Measurements from ENCODE around the gene C16orf90.
"Not testable (repeated sequence)": the region's sequence is repeated elsewhere in the genome, so short reads cannot be mapped to it uniquely, and the experiment has no call there.

C16orf90 gene

DNA sequence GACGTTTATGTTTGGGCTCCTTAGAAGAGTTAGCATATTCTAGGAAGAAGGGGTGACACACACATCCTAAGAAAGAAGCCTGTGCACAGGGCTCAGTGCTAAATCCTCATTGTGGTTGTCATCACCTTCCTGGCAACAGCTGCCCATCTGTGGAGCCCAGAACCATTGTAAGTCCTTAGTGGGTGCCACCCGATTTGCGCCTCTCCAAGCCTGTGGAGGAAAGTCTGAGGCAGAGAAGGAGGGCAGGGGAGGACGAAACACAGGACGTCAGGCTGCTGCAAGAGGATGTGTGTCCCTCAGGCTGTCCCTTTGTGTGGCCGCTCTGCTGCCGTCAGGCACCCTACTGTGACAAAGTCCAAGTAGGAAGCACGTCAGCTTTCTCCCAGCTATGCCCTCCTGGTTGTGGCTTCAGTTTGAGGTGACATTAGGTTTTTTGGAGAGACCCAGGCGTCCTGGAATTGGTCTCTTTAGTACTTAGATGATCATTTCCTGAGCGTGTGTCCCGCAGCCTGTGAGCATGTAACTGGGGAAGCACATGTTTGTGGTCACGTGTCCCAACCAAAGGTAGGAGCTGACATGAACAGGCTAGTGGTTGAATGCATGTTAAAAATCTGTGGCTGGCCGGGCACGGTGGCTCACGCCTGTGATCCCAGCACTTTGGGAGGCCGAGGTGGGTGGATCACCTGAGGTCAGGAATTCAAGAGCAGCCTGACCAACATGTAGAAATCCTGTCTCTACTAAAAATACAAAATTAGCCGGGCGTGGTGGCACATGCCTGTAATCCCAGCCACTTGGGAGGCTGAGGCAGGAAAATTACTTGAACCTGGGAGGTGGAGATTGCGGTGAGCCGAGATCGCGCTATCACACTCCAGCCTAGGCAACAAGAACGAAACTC lies 16.2 kb upstream of the C16orf90 start:
- DNase-seq = no peak

DNA sequence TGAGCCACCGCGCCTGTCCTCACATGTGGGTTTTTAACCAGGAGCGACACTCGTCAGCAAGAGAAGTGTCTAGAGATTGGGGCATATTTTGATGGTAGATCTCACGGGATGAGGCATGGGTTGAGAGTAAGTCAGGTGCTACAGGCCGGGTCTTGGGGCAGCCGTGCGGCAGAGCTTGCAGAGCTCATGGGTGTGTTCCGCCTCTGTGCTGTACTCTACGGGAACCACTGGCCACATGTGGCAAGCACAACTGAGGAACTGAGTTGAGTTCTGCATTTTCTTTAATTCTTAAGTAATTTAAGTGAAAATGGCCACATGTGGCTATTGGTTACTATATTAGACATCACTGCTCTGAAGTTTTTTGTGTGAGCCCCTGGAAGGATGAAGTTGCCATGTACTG lies 15.1 kb upstream of the C16orf90 start:
- DNase-seq = no peak

- peak; percentile 69 for DNase-seq
Measured at GRCh38 chr16:3509470-3509928, 14.2 kb upstream of the C16orf90 start.

GRCh38 chr16:3508736-3509135 lies 13.4 kb upstream of the C16orf90 start:
- no peak for DNase-seq

DNA sequence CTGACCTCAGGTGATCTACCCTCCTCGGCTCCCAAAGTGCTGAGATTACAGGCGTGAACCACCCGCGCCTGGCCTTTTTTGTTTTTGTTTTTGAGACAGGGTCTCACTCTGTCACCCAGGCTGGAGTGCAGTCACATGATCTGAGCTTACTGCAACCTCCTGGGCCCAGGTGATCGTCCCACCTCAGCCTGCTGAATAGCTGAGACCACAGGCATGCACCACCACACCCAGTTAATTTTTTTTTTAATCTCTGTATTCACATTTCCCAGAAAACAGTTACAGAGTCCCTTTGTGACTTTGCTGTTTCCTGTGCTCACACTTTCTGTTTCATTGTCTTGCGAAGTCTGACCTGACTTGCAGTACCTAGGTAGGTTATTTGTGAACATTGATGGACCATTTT lies 8.2 kb upstream of the C16orf90 start:
- peak; percentile 40 for DNase-seq

DNA sequence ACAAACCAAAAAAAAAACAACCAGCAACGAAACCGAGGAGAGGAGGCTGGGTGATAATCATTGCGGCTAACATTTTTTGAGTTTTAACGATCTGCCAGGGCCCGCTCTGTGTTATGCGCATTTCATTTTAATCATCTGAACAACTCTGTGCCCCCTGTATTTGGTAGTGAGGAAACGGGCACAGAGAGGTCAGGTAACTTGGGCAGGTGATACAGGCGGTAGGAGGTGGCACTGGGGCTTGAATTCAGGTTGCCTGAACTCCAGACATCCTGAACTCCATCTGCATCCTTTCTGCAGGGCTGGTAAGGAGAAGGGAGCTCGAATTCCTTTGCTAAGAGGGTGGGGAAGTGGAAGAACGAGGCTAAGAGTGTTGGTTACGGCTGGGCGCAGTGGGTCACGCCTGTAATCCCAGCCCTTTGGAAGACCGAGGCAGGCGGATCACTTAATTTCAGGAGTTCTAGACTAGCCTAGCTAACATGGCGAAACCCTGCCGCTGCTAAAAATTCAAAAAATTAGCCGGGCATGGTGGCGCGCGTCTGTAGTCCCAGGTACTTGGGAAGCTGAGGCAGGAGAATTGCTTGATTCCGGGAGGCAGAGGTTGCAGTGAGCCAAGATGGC lies 6.6 kb upstream of the C16orf90 start:
- no peak for DNase-seq

DNA sequence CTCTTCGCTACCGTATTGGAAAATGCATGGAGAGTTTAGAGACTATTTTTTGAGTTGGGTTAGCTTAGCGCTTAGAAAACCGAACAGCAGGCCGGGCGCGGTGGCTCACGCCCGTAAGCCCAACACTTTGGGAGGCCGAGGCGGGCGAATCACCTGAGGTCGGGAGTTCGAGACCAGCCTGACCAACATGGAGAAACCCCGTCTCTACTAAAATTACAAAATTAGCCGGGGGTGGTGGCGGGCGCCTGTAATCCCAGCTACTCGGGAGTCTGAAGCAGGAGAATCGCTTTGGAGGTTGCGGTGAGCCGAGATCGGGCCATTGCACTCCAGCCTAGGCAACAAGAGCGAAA lies 6.1 kb upstream of the C16orf90 start:
- not testable (repeated sequence) for DNase-seq

GRCh38 chr16:3498988-3499387 lies 3.7 kb upstream of the C16orf90 start:
- DNase-seq = no peak

DNA sequence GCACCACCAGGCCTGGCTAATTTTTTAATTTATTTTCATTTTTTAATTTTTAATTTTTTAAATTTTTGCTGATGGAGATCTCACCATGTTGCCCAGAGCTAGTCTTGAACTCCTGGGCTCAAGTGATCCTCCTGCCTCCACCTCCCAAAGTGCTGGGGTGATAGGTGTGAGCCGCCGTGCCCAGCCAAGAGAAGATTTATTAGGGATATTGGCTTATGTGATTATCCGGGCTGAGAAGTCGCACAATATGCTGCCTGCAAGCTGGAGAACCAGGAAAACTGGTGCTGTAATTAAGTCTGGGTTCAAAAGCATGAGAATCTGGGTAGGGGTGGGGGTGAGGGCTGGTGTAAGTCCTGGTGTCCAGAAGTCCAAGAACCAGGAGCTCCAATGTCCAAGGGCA lies 2.5 kb upstream of the C16orf90 start:
- no peak for DNase-seq

GRCh38 chr16:3496386-3496785 lies 1.1 kb upstream of the C16orf90 start:
- DNase-seq = no peak

DNA sequence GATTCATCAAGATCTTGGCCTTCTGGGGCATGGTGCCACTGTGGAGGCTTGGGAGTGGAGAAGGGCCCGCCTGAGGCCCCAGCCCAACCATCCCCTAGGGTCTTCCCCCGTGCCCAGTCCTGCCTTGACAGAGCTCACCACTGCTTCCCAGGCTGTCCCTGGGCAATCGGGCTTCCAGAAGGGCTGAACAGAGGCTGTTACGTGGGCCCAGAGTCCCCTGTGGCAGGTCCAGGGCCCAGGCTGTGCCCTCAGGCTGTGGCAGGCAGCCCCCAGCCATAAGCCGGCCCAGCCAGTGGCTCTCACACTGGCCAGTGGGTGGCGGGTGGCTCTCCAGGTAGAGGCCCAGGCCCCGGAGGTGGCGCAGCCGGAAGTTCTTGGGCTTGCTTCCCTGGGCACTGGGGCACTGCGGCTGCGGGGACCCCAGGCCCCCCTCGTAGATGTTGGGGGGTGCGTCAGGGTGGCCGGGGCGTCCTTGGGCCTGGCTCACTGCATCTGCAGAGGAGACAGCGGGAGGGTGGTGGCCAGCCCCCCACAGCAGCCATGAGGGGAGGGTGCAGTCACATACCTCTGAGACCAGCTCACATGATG lies 809 bp downstream of the C16orf90 start:
- no peak for DNase-seq

DNA sequence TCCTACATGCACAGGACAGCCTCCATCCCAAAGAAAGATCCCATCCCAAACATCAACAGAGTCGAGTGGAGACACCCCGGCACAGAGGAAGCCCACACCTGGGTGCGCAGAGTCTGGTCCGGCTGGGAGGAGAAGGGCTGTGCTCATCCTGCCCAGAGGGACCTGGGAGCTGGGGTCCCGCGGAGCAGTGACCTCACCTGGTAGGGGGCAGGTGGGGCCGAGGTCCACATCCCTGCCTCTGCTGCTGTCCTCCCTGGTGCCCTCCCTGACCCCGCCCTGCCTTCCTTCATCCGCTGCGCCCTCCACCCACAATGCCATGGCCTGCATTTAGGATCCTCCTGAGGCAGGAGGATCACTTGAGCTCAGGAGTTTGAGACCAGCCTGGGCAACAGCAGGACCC lies 2.9 kb downstream of the C16orf90 start:
- DNase-seq = no peak

DNA sequence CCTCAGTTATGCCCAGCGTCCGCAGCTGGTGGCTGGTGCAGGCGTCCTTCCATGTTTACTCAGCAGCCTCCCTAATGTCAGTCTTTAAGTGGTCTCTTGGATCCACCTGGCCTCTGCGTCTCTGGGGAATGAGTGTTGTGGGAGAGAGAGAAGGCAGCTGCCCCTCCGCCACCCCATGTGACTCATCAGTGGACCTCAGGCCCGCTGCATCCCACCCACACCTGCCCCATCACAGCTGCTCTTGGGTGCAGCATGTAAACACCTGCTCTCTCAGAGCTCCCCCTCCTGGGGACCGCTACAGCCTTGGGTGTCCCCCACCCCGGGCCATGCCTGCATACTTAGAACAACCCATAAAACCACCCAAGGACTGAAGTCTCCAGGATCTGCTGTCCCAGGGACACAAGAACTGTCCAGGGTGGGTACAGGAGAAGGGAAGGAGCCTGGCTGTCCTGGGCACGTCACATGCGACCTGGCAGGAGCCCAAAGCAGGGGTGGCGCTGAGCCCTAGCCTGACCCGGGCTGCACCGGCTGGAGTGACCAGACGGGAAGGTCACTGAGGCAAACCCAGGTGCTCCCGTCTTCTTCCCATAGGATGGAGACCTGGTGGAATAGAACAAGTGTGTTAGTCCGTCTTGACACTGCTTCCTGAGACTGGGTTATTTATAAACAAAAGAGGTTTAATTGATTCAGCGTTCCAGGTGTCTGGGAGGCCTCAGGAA lies 4.2 kb downstream of the C16orf90 start:
- no peak for DNase-seq

- DNase-seq = no peak
Measured at GRCh38 chr16:3488801-3489200, 6.5 kb downstream of the C16orf90 start.

GRCh38 chr16:3487521-3488410 lies 7.5 kb downstream of the C16orf90 start:
- DNase-seq = no peak

GRCh38 chr16:3486506-3487215 lies 8.6 kb downstream of the C16orf90 start:
- DNase-seq = no peak

DNA sequence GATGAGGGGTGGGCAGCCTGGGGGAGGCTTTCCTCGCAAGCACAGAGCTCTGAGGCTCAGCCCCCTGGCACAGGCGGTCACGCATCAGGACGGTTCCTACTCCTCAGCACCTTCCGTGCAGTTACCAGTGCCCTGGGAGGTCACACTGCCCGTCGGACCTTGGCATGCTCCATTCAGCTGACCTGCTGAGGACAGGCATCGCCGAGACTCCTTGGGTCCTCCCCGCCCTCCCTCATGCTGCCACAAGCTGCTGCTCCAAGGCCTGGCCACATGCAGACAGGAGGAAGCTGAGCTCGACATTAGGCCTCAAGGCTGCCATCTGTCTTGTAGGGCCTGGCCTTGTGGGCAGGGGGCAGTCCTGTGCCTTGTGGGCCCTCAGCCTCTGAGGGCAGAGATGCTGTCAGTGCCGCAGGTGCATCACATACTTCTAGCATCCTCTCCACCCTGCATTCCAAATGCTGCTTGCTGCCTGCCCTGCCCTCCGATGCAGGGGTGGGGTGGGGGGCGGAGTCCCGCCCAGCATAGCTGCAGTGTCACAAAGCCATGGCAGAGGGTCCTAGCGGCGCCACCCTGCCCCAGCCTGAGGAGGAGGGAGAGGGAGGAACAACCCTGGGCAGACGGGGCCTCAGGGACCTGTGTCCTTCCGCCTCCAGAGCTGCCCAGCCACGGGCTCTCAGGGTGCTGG lies 9.3 kb downstream of the C16orf90 start:
- DNase-seq = no peak

DNA sequence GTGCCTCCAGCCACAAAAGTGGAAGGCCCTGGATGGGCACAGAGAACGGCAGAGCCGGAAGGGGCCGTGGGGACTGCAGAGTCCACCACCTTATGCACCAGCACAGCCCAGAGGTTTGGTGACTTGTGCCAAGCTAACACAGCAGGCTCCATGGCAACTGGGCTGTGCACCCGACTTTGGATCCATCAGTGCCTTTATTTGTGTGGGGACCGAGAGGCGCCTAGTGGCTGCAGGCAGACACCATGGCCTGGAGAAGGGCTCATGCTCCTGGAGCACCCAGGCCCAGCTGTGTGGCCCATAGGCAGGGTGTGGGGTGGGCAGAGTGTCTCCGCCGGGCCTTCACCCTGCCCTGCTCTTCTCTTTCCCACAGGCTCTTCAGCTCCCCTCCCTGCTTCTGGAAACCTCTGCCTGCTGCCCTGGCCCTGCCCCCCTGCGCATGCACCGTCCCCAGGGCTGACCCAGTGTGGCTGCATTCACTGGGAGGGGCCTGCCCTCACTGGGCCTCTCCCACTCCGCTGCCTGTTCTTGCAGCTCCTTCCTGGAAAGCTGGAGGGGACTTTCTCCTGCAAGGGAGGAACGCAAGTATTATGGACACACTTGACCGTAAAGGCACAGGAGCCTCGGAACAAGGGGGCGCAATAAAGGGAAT lies 10.1 kb downstream of the C16orf90 start:
- no peak for DNase-seq

DNA sequence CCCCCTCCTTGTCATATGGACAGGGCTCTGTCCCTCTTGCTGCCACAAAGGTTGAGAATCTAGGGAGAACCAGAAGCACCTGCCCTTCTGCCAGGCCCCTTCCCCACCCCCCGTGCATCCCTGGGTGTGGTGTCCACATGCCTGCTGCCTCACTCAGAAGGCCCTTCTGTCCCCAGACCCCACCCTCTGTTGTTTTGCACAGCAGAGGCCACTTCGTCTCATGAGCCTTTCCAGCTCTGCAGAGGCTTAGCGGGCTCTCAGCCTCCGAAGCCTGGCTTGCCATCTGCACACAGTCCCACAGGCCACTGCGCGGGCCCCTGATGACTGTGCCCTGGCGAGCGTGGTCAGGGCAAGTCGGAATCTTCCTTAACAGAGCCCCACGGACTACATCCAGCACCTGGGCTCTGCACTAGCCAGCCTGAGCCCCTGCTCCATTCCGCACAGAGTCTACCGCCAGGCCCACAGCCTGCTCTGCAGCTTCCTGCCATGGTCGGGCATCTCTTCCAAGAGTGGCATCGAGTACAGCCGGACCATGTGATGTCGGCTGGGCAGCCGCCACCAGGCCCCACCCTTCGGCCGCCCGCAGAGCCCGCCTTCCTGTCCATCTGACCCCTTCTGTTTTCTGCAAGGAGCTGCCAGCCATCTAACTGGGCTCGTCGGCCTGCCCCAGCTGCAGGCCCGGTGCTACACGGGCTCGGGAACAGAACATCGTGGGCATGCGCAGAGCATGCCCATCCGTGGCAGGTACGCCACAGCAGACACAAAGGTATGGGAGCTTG lies 10.8 kb downstream of the C16orf90 start:
- no peak for DNase-seq
